ENCODE results near the gene PRPF40B. TPM values are rescaled to one million over a fixed set of nuclear protein-coding genes. Genes with fewer than 3 reads are reported as not detected.
"Not testable (repeated sequence)": the region's sequence is repeated elsewhere in the genome, so short reads cannot be mapped to it uniquely, and the experiment has no call there.

PRPF40B gene
- polyA plus RNA-seq, 2 donors: 10.6 to 19.9 TPM

GRCh38 chr12:49585477-49586459 is 37.6 kb upstream of the PRPF40B start:
- H3K4me3 ChIP-seq (ENCODE audit: low read depth in 1 of 2, low read length in 2 of 2): no peak overlapping the region
- no peaks in the 10 kb centered on the region for H3K27me3 ChIP-seq (ENCODE audit: control insufficient read depth in 1 of 2, insufficient read depth in 2 of 2, low read length in 2 of 2)
- WGBS, 2 donors: 85 to 88% methylated on average over 16 of the region's 16 CpGs
- no peak overlapping the region for H3K27ac ChIP-seq (ENCODE audit: low read depth in 2 of 2, low read length in 1 of 2)
- peaks cover 0 to 3% of the 10 kb centered on the region in 2 donors for H3K4me1 ChIP-seq (ENCODE audit: control insufficient read depth in 2 of 2, insufficient read depth in 2 of 2, low read length in 1 of 2)
- peaks cover 0 to 3% of the 10 kb centered on the region in 2 donors for H3K36me3 ChIP-seq (ENCODE audit: control insufficient read depth in 2 of 2, insufficient read depth in 2 of 2, low read length in 1 of 2)
- no peaks in the 10 kb centered on the region for H3K9me3 ChIP-seq (ENCODE audit: control insufficient read depth in 2 of 2, insufficient read depth in 1 of 2, low read depth in 1 of 2, low read length in 1 of 2)

GRCh38 chr12:49587174-49587908 is 36.0 kb upstream of the PRPF40B start:
- Histone ChIP-seq H3K9me3 (ENCODE audit: control insufficient read depth in 2 of 2, insufficient read depth in 1 of 2, low read depth in 1 of 2, low read length in 1 of 2) (no peaks in the 10 kb centered on the region), H3K27ac (ENCODE audit: low read depth in 2 of 2, low read length in 1 of 2) (no peak overlapping the region), H3K27me3 (ENCODE audit: control insufficient read depth in 1 of 2, insufficient read depth in 2 of 2, low read length in 2 of 2) (no peaks in the 10 kb centered on the region), H3K4me1 (ENCODE audit: control insufficient read depth in 2 of 2, insufficient read depth in 2 of 2, low read length in 1 of 2) (peaks cover 0 to 3% of the 10 kb centered on the region in 2 donors), H3K36me3 (ENCODE audit: control insufficient read depth in 2 of 2, insufficient read depth in 2 of 2, low read length in 1 of 2) (peaks cover 0 to 3% of the 10 kb centered on the region in 2 donors), H3K4me3 (ENCODE audit: low read depth in 1 of 2, low read length in 2 of 2) (no peak overlapping the region)
- WGBS, 2 donors: 90 to 93% methylated on average over 11 of the region's 11 CpGs

DNA sequence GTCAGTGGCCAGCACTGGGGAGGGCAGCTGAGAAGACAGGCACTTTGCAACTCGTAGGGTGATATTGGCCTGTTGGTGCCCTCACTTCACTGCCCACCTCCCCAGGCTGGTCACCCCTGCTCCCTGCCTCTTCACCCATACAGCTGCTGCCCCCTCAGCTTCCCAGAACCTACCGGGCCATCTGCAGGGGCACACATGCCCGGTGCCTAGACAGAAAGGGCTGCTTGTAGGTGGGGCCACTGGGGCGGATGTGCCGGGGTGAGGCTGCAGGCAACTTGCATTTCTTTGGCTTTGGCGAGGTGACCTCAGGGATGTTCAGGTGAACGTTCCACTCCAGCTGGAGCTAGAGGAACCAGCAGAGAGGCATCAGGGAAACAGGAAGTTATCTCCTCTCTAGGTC is 35.1 kb upstream of the PRPF40B start:
- Histone ChIP-seq H3K4me1 (ENCODE audit: control insufficient read depth in 2 of 2, insufficient read depth in 2 of 2, low read length in 1 of 2) (peaks cover 0 to 3% of the 10 kb centered on the region in 2 donors), H3K27me3 (ENCODE audit: control insufficient read depth in 1 of 2, insufficient read depth in 2 of 2, low read length in 2 of 2) (no peaks in the 10 kb centered on the region), H3K36me3 (ENCODE audit: control insufficient read depth in 2 of 2, insufficient read depth in 2 of 2, low read length in 1 of 2) (peaks cover 0 to 3% of the 10 kb centered on the region in 2 donors), H3K9me3 (ENCODE audit: control insufficient read depth in 2 of 2, insufficient read depth in 1 of 2, low read depth in 1 of 2, low read length in 1 of 2) (no peaks in the 10 kb centered on the region), H3K4me3 (ENCODE audit: low read depth in 1 of 2, low read length in 2 of 2) (no peak overlapping the region), H3K27ac (ENCODE audit: low read depth in 2 of 2, low read length in 1 of 2) (no peak overlapping the region)
- WGBS, 2 donors: 90 to 93% methylated on average over 7 of the region's 7 CpGs

DNA sequence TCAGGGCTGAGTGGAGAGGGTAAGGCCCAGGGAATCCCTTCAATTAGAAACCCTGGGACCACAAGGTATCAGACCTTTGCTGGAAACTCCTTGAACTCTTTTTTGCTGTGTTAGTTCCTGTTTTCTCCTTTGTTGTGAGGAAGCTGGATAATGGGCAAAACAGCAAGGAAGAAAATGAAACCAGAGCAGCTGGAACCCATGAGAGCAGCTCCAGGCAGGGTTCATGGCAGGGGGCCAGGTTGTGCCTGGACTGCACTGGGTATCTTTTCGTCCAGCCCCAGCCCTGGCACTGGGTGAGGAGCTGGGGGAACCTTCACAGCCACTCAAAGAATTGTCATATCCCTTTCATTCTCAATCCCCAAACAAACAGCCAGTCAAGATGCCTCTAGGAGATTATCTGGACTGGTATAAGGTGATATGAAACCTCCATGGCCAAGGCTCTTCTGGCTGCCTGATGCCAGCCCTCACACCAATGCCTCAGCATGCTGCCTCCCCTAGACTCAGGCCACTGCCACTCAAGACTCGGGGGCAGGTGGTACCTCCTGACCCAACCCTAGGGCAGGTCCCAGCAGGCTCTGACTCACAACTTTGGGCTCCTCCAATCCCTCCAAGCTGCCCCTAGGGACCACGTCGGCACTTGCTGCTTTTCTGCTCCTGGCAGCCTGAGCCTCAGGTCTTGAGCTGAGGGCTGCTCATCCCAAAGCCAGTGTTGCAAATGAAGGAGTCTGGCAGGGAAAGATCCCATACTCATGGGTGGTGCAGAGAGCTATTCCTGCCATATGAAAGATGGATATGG is 34.4 kb upstream of the PRPF40B start:
- no peak overlapping the region for H3K27ac ChIP-seq (ENCODE audit: low read depth in 2 of 2, low read length in 1 of 2)
- no peaks in the 10 kb centered on the region for H3K27me3 ChIP-seq (ENCODE audit: control insufficient read depth in 1 of 2, insufficient read depth in 2 of 2, low read length in 2 of 2)
- H3K36me3 ChIP-seq (ENCODE audit: control insufficient read depth in 2 of 2, insufficient read depth in 2 of 2, low read length in 1 of 2): peaks cover 0 to 3% of the 10 kb centered on the region in 2 donors
- WGBS, 2 donors: 51 to 57% methylated on average over 4 of the region's 4 CpGs
- no peaks in the 10 kb centered on the region for H3K4me1 ChIP-seq (ENCODE audit: control insufficient read depth in 2 of 2, insufficient read depth in 2 of 2, low read length in 1 of 2)
- H3K9me3 ChIP-seq (ENCODE audit: control insufficient read depth in 2 of 2, insufficient read depth in 1 of 2, low read depth in 1 of 2, low read length in 1 of 2): no peaks in the 10 kb centered on the region
- H3K4me3 ChIP-seq (ENCODE audit: low read depth in 1 of 2, low read length in 2 of 2): no peak overlapping the region

- no peak overlapping the region for H3K27ac ChIP-seq (ENCODE audit: low read depth in 2 of 2, low read length in 1 of 2)
- WGBS, 2 donors: 86 to 88% methylated on average over 10 of the region's 10 CpGs
- H3K9me3 ChIP-seq (ENCODE audit: control insufficient read depth in 2 of 2, insufficient read depth in 1 of 2, low read depth in 1 of 2, low read length in 1 of 2): no peaks in the 10 kb centered on the region
- H3K27me3 ChIP-seq (ENCODE audit: control insufficient read depth in 1 of 2, insufficient read depth in 2 of 2, low read length in 2 of 2): no peaks in the 10 kb centered on the region
- no peak overlapping the region for H3K4me3 ChIP-seq (ENCODE audit: low read depth in 1 of 2, low read length in 2 of 2)
- H3K4me1 ChIP-seq (ENCODE audit: control insufficient read depth in 2 of 2, insufficient read depth in 2 of 2, low read length in 1 of 2): no peaks in the 10 kb centered on the region
- H3K36me3 ChIP-seq (ENCODE audit: control insufficient read depth in 2 of 2, insufficient read depth in 2 of 2, low read length in 1 of 2): no peaks in the 10 kb centered on the region
These were observed 24.8 kb upstream of the PRPF40B start for GRCh38 chr12:49598527-49598926.

GRCh38 chr12:49599961-49600360 is 23.4 kb upstream of the PRPF40B start:
- Histone ChIP-seq H3K27ac (ENCODE audit: low read depth in 2 of 2, low read length in 1 of 2) (no peak overlapping the region), H3K27me3 (ENCODE audit: control insufficient read depth in 1 of 2, insufficient read depth in 2 of 2, low read length in 2 of 2) (no peaks in the 10 kb centered on the region)
- 94 to 96% methylated on average over 8 of the region's 8 CpGs for WGBS, 2 donors

GRCh38 chr12:49603721-49604120 is 19.6 kb upstream of the PRPF40B start:
- Histone ChIP-seq H3K4me3 (ENCODE audit: low read depth in 1 of 2, low read length in 2 of 2) (no peak overlapping the region), H3K27ac (ENCODE audit: low read depth in 2 of 2, low read length in 1 of 2) (no peak overlapping the region), H3K27me3 (ENCODE audit: control insufficient read depth in 1 of 2, insufficient read depth in 2 of 2, low read length in 2 of 2) (no peaks in the 10 kb centered on the region), H3K9me3 (ENCODE audit: control insufficient read depth in 2 of 2, insufficient read depth in 1 of 2, low read depth in 1 of 2, low read length in 1 of 2) (no peaks in the 10 kb centered on the region), H3K36me3 (ENCODE audit: control insufficient read depth in 2 of 2, insufficient read depth in 2 of 2, low read length in 1 of 2) (no peaks in the 10 kb centered on the region), H3K4me1 (ENCODE audit: control insufficient read depth in 2 of 2, insufficient read depth in 2 of 2, low read length in 1 of 2) (no peaks in the 10 kb centered on the region)
- WGBS, 2 donors: 76 to 83% methylated on average over 1 of the region's 1 CpG

More at GRCh38 chr12:49599961-49600360, 23.4 kb upstream of the PRPF40B start:
- Histone ChIP-seq H3K9me3 (ENCODE audit: control insufficient read depth in 2 of 2, insufficient read depth in 1 of 2, low read depth in 1 of 2, low read length in 1 of 2) (no peaks in the 10 kb centered on the region), H3K4me3 (ENCODE audit: low read depth in 1 of 2, low read length in 2 of 2) (no peak overlapping the region), H3K36me3 (ENCODE audit: control insufficient read depth in 2 of 2, insufficient read depth in 2 of 2, low read length in 1 of 2) (no peaks in the 10 kb centered on the region), H3K4me1 (ENCODE audit: control insufficient read depth in 2 of 2, insufficient read depth in 2 of 2, low read length in 1 of 2) (no peaks in the 10 kb centered on the region)

DNA sequence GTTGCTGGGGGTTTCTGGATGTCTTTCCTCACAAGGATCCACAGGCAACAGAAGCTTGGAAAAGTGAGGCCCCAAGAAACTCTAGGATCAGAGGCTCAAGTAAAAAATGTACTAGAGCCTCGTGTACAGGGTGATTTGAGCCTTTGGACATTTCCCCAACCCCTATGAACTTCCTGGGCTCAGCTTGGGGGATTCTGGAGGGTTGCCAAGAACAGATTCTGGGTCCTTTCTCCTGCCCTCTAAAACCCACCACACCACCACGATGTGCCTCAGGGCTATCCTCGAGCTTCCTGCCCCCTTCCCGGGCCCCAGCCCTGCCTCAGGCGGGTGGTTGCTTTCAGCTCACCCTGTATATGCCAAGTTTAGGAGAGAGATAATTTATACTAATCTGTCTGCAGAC is 18.5 kb upstream of the PRPF40B start:
- H3K27me3 ChIP-seq (ENCODE audit: control insufficient read depth in 1 of 2, insufficient read depth in 2 of 2, low read length in 2 of 2): no peaks in the 10 kb centered on the region
- peaks cover 0 to 7% of the 10 kb centered on the region in 2 donors for H3K4me1 ChIP-seq (ENCODE audit: control insufficient read depth in 2 of 2, insufficient read depth in 2 of 2, low read length in 1 of 2)
- 62 to 64% methylated on average over 5 of the region's 5 CpGs for WGBS, 2 donors
- H3K36me3 ChIP-seq (ENCODE audit: control insufficient read depth in 2 of 2, insufficient read depth in 2 of 2, low read length in 1 of 2): no peaks in the 10 kb centered on the region
- no peak overlapping the region for H3K4me3 ChIP-seq (ENCODE audit: low read depth in 1 of 2, low read length in 2 of 2)
- H3K9me3 ChIP-seq (ENCODE audit: control insufficient read depth in 2 of 2, insufficient read depth in 1 of 2, low read depth in 1 of 2, low read length in 1 of 2): no peaks in the 10 kb centered on the region
- H3K27ac ChIP-seq (ENCODE audit: low read depth in 2 of 2, low read length in 1 of 2): no peak overlapping the region

GRCh38 chr12:49605539-49605938 is 17.8 kb upstream of the PRPF40B start, which contains the start of gene FAM186B:
Gene FAM186B (minus strand): TSS chr12:49605639. CDS start chr12:49605477, 162 bp downstream.
- not testable (repeated sequence) for H3K27ac ChIP-seq (ENCODE audit: low read depth in 2 of 2, low read length in 1 of 2); H3K9me3 ChIP-seq (ENCODE audit: control insufficient read depth in 2 of 2, insufficient read depth in 1 of 2, low read depth in 1 of 2, low read length in 1 of 2); H3K27me3 ChIP-seq (ENCODE audit: control insufficient read depth in 1 of 2, insufficient read depth in 2 of 2, low read length in 2 of 2); H3K36me3 ChIP-seq (ENCODE audit: control insufficient read depth in 2 of 2, insufficient read depth in 2 of 2, low read length in 1 of 2); H3K4me1 ChIP-seq (ENCODE audit: control insufficient read depth in 2 of 2, insufficient read depth in 2 of 2, low read length in 1 of 2); H3K4me3 ChIP-seq (ENCODE audit: low read depth in 1 of 2, low read length in 2 of 2)
- 95 to 98% methylated on average over 4 of the region's 4 CpGs for WGBS, 2 donors

Data from esophagus (tissue), 2 donors.